ENCODE measurements around the gene FCER1A.

- TF ChIP-seq CTCF (IDR thresholded peaks at IDR 0.05): no peak
- no peak for TF ChIP-seq POLR2A (IDR thresholded peaks at IDR 0.05)
These were observed 5.3 kb upstream of the FCER1A start for GRCh38 chr1:159296706-159297375.
